K562 (cell line): ENCODE results near the gene FAM90A1. TPM values are rescaled to one million over a fixed set of nuclear protein-coding genes. Genes with fewer than 3 reads are reported as not detected.
A peak's percentile ranks its signal among the peaks of the same experiment; 100 is the strongest.
"Not testable (repeated sequence)": the region's sequence is repeated elsewhere in the genome, so short reads cannot be mapped to it uniquely, and the experiment has no call there.

Experiments
- EP400 ChIP-seq: fragments of 450-650 bp; IDR thresholded peaks from 2 replicates; pipeline ENCODE4 v1.6.1; 2017; ENCODE audit warnings: antibody characterized with exemption, mild to moderate bottlenecking, moderate library complexity
- FOXP1 ChIP-seq: sonication (generic); formaldehyde crosslinking; IDR thresholded peaks from 2 replicates; pipeline ENCODE4 v1.8.0; 2022; ENCODE audit warnings: mild to moderate bottlenecking, missing genetic modification reagents
- L3MBTL2 ChIP-seq: fragments of 450-650 bp; IDR thresholded peaks from 2 replicates; pipeline ENCODE4 v1.6.1; 2016; ENCODE audit warnings: mild to moderate bottlenecking, moderate library complexity
- MYC ChIP-seq, 2 experiments: fragments of 250-450 bp in 1 of 2; sonication (Bioruptor Pico) in 1 of 2; IDR thresholded peaks; 2 replicates each; pipeline versions ENCODE4 v1.5.1 to v1.6.1; 2012 to 2021; ENCODE audit warnings: low read depth in 2 of 2, borderline replicate concordance in 1 of 2, improper control_type of control experiment in 1 of 2, low read length in 1 of 2, mild to moderate bottlenecking in 1 of 2, moderate library complexity in 1 of 2
- NR2C2 ChIP-seq, 2 experiments: fragments of 200-800 bp in 1 of 2; sonication (Bioruptor generic) in 1 of 2; sonication (generic) in 1 of 2; formaldehyde crosslinking in 1 of 2; IDR thresholded peaks; 2 replicates each; pipeline versions ENCODE4 v1.6.1 to v1.8.0; 2016 to 2022; ENCODE audit warnings: mild to moderate bottlenecking in 1 of 2, missing compliant biosample characterization in 1 of 2, missing genetic modification characterization in 1 of 2, missing genetic modification reagents in 1 of 2
- RAD51 ChIP-seq: fragments of 450-650 bp; IDR thresholded peaks from 2 replicates; pipeline ENCODE4 v1.7.1; 2016; ENCODE audit warnings: low read depth, mild to moderate bottlenecking, borderline replicate concordance
- RBFOX2 ChIP-seq: fragments of 200-400 bp; formaldehyde crosslinking; IDR thresholded peaks from 2 replicates; pipeline ENCODE4 v1.6.1; 2017; ENCODE audit warnings: low read depth, mild to moderate bottlenecking, low read length, moderate library complexity
- SPI1 ChIP-seq: IDR thresholded peaks from 2 replicates; pipeline ENCODE4 v1.6.1; 2011; ENCODE audit warnings: low read depth, low read length, control low read depth, borderline replicate concordance
- polyA plus RNA-seq, 8 experiments: library from polyadenylated mRNA; depleted of rRNA in 4 of 8; stranded (reverse) in 5 of 8; unstranded in 3 of 8; fragments of >200 nt; fragmentation: Nextera tagmentation in 2 of 8; fragmentation: Illumina TruSeq in 1 of 8; extraction: Ambion mirVana in 2 of 8; extraction: Trizol in 1 of 8; gene quantifications; 2 replicates each; pipeline versions ENCODE4 v1.2.1 to v1.2.3, GENCODE V29; 2011 to 2014; ENCODE audit warnings: inconsistent platforms in 1 of 8, missing spikeins in 1 of 8
- total RNA-seq, 7 experiments: library from RNA; depleted of rRNA in 6 of 7; stranded (reverse); fragments of >200 nt in 6 of 7; fragmentation: Illumina TruSeq in 2 of 7; extraction: Trizol in 2 of 7; gene quantifications; 2 replicates each; pipeline versions ENCODE4 v1.2.1 to v1.2.3, GENCODE V29; 2011 to 2021; ENCODE audit warnings: low replicate concordance in 1 of 7
- TF ChIP-seq, protein P1 (sequence below): fragments of 450-650 bp; formaldehyde crosslinking; IDR thresholded peaks from 2 replicates; pipeline ENCODE4 v1.4.0; 2020; ENCODE audit warnings: mild to moderate bottlenecking, moderate library complexity
- TF ChIP-seq, protein P2 (sequence below): sonication (generic); formaldehyde crosslinking; IDR thresholded peaks from 2 replicates; pipeline ENCODE4 v1.5.0; 2020; ENCODE audit warnings: missing genetic modification reagents
- TF ChIP-seq, protein P3 (sequence below), 2 experiments: fragments of 450-650 bp; conservative IDR thresholded peaks; 2 replicates each; pipeline ENCODE4 v1.6.1; 2017; ENCODE audit warnings: mild to moderate bottlenecking in 2 of 2, moderate library complexity in 2 of 2
- TF ChIP-seq, protein P4 (sequence below): sonication (generic); formaldehyde crosslinking; IDR thresholded peaks from 2 replicates; pipeline ENCODE4 v1.9.0; 2022; ENCODE audit warnings: mild to moderate bottlenecking, missing genetic modification reagents

FAM90A1 gene
- total and polyA plus RNA-seq, 9 of the 15 experiments (the other 6 are each of a cell fraction or from before 2014, with no cell fraction given) = 0.01 to 0.16 (median 0.04) TPM; not detected in 4

DNA sequence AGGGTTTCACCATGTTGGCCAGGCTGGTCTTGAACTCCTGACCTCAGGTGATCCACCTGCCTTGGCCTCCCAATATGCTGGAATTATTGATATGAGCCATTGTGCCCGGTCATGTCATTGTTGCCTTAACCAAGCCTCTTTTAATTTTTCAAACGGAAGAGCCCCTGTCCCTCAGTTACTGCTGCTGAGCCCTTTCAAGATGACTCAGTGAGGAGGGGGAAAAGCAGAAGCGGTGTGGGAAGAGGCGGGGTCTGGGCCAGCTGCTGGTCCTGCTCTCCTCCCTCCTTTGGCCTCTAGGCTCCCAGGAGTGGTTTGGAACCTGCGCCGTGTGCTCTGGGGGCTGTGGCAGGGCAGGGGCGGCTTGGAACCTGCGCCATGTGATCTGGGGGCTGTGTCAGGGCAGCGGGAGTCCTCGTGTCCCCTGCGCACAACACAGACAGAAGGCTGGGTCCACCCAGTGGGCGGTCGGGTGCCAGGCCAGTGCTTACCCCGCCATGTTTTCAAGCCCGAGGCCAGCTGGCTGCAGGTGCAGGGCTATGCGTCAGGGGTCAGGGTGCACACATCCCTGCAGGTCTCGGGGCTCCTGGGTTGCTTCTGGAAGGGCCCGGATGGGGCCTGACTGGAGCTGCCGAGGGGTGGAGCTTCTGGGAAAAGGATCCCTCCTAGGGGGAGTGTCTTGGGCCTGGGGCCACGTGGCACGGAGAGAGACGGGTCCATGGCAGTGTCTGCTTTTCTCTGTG is at the start of gene FAM90A1 (continued):
- TF ChIP-seq, protein P1, sequence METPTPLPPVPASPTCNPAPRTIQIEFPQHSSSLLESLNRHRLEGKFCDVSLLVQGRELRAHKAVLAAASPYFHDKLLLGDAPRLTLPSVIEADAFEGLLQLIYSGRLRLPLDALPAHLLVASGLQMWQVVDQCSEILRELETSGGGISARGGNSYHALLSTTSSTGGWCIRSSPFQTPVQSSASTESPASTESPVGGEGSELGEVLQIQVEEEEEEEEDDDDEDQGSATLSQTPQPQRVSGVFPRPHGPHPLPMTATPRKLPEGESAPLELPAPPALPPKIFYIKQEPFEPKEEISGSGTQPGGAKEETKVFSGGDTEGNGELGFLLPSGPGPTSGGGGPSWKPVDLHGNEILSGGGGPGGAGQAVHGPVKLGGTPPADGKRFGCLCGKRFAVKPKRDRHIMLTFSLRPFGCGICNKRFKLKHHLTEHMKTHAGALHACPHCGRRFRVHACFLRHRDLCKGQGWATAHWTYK (CRISPR knock-in tag) = 0 out of 2 replicates have a peak, but pooled peaks have one; percentile 18
- TF ChIP-seq EP400 (peak; percentile 70; the same call in 1 of the 2 replicates), RAD51 (peak; percentile 64; the same call in 1 of the 2 replicates), RBFOX2 (peak; percentile 48; the same call in 1 of the 2 replicates), FOXP1 (CRISPR knock-in tag) (0 out of 2 replicates have a peak, but pooled peaks have one; percentile 27), SPI1 (peak; percentile 73), MYC (IDR thresholded peaks at IDR 0.05; ENCODE audit: low read depth, low read length) (peak; percentile 41; the same call in 1 of the 2 replicates), NR2C2 (tag; IDR thresholded peaks at IDR 0.05) (0 out of 2 replicates have a peak, but pooled peaks have one; percentile 20), L3MBTL2 (peak; percentile 80)
- TF ChIP-seq, protein P2, sequence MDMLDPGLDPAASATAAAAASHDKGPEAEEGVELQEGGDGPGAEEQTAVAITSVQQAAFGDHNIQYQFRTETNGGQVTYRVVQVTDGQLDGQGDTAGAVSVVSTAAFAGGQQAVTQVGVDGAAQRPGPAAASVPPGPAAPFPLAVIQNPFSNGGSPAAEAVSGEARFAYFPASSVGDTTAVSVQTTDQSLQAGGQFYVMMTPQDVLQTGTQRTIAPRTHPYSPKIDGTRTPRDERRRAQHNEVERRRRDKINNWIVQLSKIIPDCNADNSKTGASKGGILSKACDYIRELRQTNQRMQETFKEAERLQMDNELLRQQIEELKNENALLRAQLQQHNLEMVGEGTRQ (CRISPR knock-in tag) = peak; percentile 61
- TF ChIP-seq, protein P3, sequence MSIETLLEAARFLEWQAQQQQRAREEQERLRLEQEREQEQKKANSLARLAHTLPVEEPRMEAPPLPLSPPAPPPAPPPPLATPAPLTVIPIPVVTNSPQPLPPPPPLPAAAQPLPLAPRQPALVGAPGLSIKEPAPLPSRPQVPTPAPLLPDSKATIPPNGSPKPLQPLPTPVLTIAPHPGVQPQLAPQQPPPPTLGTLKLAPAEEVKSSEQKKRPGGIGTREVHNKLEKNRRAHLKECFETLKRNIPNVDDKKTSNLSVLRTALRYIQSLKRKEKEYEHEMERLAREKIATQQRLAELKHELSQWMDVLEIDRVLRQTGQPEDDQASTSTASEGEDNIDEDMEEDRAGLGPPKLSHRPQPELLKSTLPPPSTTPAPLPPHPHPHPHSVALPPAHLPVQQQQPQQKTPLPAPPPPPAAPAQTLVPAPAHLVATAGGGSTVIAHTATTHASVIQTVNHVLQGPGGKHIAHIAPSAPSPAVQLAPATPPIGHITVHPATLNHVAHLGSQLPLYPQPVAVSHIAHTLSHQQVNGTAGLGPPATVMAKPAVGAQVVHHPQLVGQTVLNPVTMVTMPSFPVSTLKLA (conservative IDR thresholded peaks at IDR 0.05) = peak; percentile 94 to 95
- not testable (repeated sequence) for TF ChIP-seq MYC (CRISPR knock-in tag; IDR thresholded peaks at IDR 0.05; ENCODE audit: borderline replicate concordance, low read depth); NR2C2 (CRISPR knock-in tag; IDR thresholded peaks at IDR 0.05)
- TF ChIP-seq, protein P4, sequence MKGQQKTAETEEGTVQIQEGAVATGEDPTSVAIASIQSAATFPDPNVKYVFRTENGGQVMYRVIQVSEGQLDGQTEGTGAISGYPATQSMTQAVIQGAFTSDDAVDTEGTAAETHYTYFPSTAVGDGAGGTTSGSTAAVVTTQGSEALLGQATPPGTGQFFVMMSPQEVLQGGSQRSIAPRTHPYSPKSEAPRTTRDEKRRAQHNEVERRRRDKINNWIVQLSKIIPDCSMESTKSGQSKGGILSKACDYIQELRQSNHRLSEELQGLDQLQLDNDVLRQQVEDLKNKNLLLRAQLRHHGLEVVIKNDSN (CRISPR knock-in tag) = peak; percentile 64
